ENCODE results near the gene HSPB9. TPM values are rescaled to one million over a fixed set of nuclear protein-coding genes. Genes with fewer than 3 reads are reported as not detected.

The HSPB9 gene
- total and polyA plus RNA-seq, 2 of the 8 experiments (the other 6 are each of a cell fraction or from before 2014, with no cell fraction given), result 0.27 to 0.30 TPM

GRCh38 chr17:42076797-42077559 lies 45.6 kb upstream of the HSPB9 start:
- no peaks in the 10 kb centered on the region for H4K20me1 ChIP-seq (replicated peaks in 1 of 2; ENCODE audit: control insufficient read depth in 1 of 2, insufficient read depth in 2 of 2, low read length in 2 of 2)
- H3K14ac ChIP-seq (ENCODE audit: insufficient read length), result no peak overlapping the region
- POLR2A ChIA-PET (ENCODE audit: partially characterized antibody), result no interaction called here
- H2AFZ ChIP-seq (ENCODE audit: low read length), result no peak overlapping the region
- H3K4me2 ChIP-seq (ENCODE audit: insufficient read depth in 1 of 2, low read depth in 2 of 2, low read length in 2 of 2), result no peak overlapping the region
- no peak overlapping the region for H2BK120ac ChIP-seq (replicated peaks; ENCODE audit: low read depth, low read length)
- H3K23me2 ChIP-seq (ENCODE audit: low read depth, low read length), result peaks cover 4% of the 10 kb centered on the region; the same call in 1 of the 2 replicates
- H4K91ac ChIP-seq (replicated peaks; ENCODE audit: insufficient read length, low read length), result no peak overlapping the region
- no peaks in the 10 kb centered on the region for H3K79me1 ChIP-seq (ENCODE audit: low read depth, low read length)
- H4K5ac ChIP-seq (ENCODE audit: insufficient read length, low read depth, low read length), result no peak overlapping the region
- H4K8ac ChIP-seq (ENCODE audit: extremely low read depth, insufficient read depth, low read length), result no peak overlapping the region
- no peak overlapping the region for H3K23ac ChIP-seq (ENCODE audit: insufficient read length)
- no peaks in the 10 kb centered on the region for H3K36me3 ChIP-seq (ENCODE audit: control insufficient read depth in 2 of 4, insufficient read depth in 4 of 4, low read length in 3 of 4)
- CTCF ChIA-PET (ENCODE audit: partially characterized antibody), result interaction anchor here (1.0 to 3.5 kb wide), 9 partner anchors 11 to 52 kb away, joined by 3 to 34 read pairs (median 5); no protein-coding TSS in a partner anchor
- H3K56ac ChIP-seq (replicated peaks; ENCODE audit: insufficient read length, low read depth, low read length), result no peak overlapping the region
- DNase-seq (ENCODE audit: low read depth in 1 of 2, low spot score in 2 of 2), result no peak
- no peak overlapping the region for H2AK5ac ChIP-seq (ENCODE audit: low read depth, low read length)
- H3K4me3 ChIP-seq (ENCODE audit: extremely low read depth in 1 of 4, insufficient read depth in 2 of 4, low read depth in 3 of 4, low read length in 4 of 4), result no peak overlapping the region
- peaks cover 0 to 3% (median 2%) of the 10 kb centered on the region in 4 experiments; a peak in 4 of 7 replicates for H3K4me1 ChIP-seq (replicated peaks in 1 of 4; ENCODE audit: control insufficient read depth in 3 of 4, insufficient read depth in 4 of 4, low read length in 3 of 4)
- no peak overlapping the region for H2BK12ac ChIP-seq (ENCODE audit: low read depth, low read length)
- H3K79me2 ChIP-seq (ENCODE audit: control insufficient read depth in 1 of 2, insufficient read depth in 2 of 2, low read length in 2 of 2), result no peaks in the 10 kb centered on the region
- no peak overlapping the region for H3K18ac ChIP-seq (ENCODE audit: extremely low read depth, low read length)
- no peak for FAIRE-seq
- H3K9me3 ChIP-seq (ENCODE audit: insufficient read depth in 2 of 2, low read depth in 1 of 2, low read length in 1 of 2), result no peaks in the 10 kb centered on the region
- H3K27ac ChIP-seq (ENCODE audit: low read depth, low read length), result no peak overlapping the region
- H2BK5ac ChIP-seq (ENCODE audit: low read depth, low read length), result no peak overlapping the region
- WGBS, 2 experiments (ENCODE audit: extremely low coverage in 1 of 2, insufficient coverage in 1 of 2, insufficient read length in 1 of 2, insufficient replicate concordance in 2 of 2, low coverage in 1 of 2, low lambda C conversion rate in 2 of 2, missing lambda C conversion rate in 1 of 2), result 90% methylated on average over 4 of the region's 4 CpGs; no CpG with 5 or more reads in 1 of the 2 experiments
- no peak overlapping the region for H3K4ac ChIP-seq (replicated peaks; ENCODE audit: insufficient read length, low read depth, low read length)
- no peaks in the 10 kb centered on the region; a peak in 2 of 7 replicates for H3K27me3 ChIP-seq (replicated peaks in 1 of 4; ENCODE audit: control insufficient read depth in 3 of 4, extremely low read depth in 1 of 4, insufficient read depth in 3 of 4, low read length in 3 of 4)
- H2BK15ac ChIP-seq (ENCODE audit: low read length), result no peak overlapping the region
- TF ChIP-seq EP300 (IDR thresholded peaks at IDR 0.05; ENCODE audit: borderline replicate concordance in 1 of 2, low read depth in 2 of 2, low read length in 2 of 2), result no peak
- TF ChIP-seq TAF7 (optimal IDR thresholded peaks at IDR 0.05; ENCODE audit: borderline replicate concordance, low read depth, low read length), result no peak
- no peak for TF ChIP-seq MAFK (IDR thresholded peaks at IDR 0.05; ENCODE audit: low read depth, low read length)
- TF ChIP-seq NRF1 (IDR thresholded peaks at IDR 0.05; ENCODE audit: low read depth, low read length), result no peak
- no peak for TF ChIP-seq RNF2 (IDR thresholded peaks at IDR 0.05; ENCODE audit: borderline replicate concordance, low read depth, low read length, missing control alignments, poor library complexity, severe bottlenecking)
- TF ChIP-seq RXRA (IDR thresholded peaks at IDR 0.05; ENCODE audit: insufficient read depth, low read depth, low read length), result no peak
- no peak for TF ChIP-seq YY1 (IDR thresholded peaks at IDR 0.05; ENCODE audit: low read depth, low read length)
- TF ChIP-seq SP2 (IDR thresholded peaks at IDR 0.05; ENCODE audit: low read length), result no peak
- no peak overlapping the region for H2BK20ac ChIP-seq (ENCODE audit: low read length)
- no peak overlapping the region for H3K9ac ChIP-seq (replicated peaks in 1 of 4; ENCODE audit: extremely low read depth in 1 of 4, low read depth in 3 of 4, low read length in 3 of 4)

Measured in H1 (cell line).